A673 (cell line): Measurements from ENCODE around the gene DCLRE1A. TPM values are rescaled to one million over a fixed set of nuclear protein-coding genes. Genes with fewer than 3 reads are reported as not detected.
"Not testable (repeated sequence)": the region's sequence is repeated elsewhere in the genome, so short reads cannot be mapped to it uniquely, and the experiment has no call there.

Source experiments
- BruUV-seq: library from RNA; stranded (reverse); fragments of 400-500 nt; replicated peaks from 2 replicates; lab custom pipeline; 2021; lab: Mats Ljungman, UMichigan
- CTCF ChIA-PET: fragments of 300-600 bp; sonication (Branson Sonifier 250); formaldehyde crosslinking; loops from one replicate; lab custom pipeline; 2022; ENCODE audit warnings: antibody characterized with exemption; lab: Charles Lee
- POLR2A ChIA-PET: fragments of 300-600 bp; sonication (Branson Sonifier 250); formaldehyde crosslinking; loops from one replicate; lab custom pipeline; 2022; ENCODE audit warnings: antibody characterized with exemption; ENCODE audit not compliant: low non-redundant PET; lab: Charles Lee
- DNase-seq: peaks from one replicate; pipeline ENCODE4 v3.0.0-alpha.2; 2015; ENCODE audit warnings: low spot score
- H3K27ac ChIP-seq: fragments of 200-600 bp; sonication (generic); 2 replicates; pipeline ENCODE4 v1.5.1; 2016; ENCODE audit warnings: mixed run types, low read depth, mild to moderate bottlenecking, mixed read lengths, antibody characterized with exemption, low read length; ENCODE audit not compliant: poor library complexity, severe bottlenecking
- H3K27me3 ChIP-seq: fragments of 200-600 bp; sonication (generic); replicated peaks from 2 replicates; pipeline ENCODE4 v1.6.1; 2017; ENCODE audit warnings: mixed run types, low read depth, mild to moderate bottlenecking, mixed read lengths, antibody characterized with exemption, low read length; ENCODE audit not compliant: insufficient read depth, poor library complexity
- H3K36me3 ChIP-seq: fragments of 200-600 bp; sonication (generic); 2 replicates; pipeline ENCODE4 v1.6.1; 2016; ENCODE audit warnings: mixed run types, mild to moderate bottlenecking, mixed read lengths, antibody characterized with exemption, low read length; ENCODE audit not compliant: insufficient read depth, poor library complexity, severe bottlenecking
- H3K4me1 ChIP-seq: fragments of 200-600 bp; sonication (generic); 2 replicates; pipeline ENCODE4 v1.6.1; 2017; ENCODE audit warnings: mixed run types, mild to moderate bottlenecking, mixed read lengths, antibody characterized with exemption, low read length; ENCODE audit not compliant: insufficient read depth, poor library complexity, severe bottlenecking
- H3K4me3 ChIP-seq: fragments of 200-600 bp; sonication (generic); 2 replicates; pipeline ENCODE4 v1.5.1; 2016; ENCODE audit warnings: low read depth, mixed run types, mild to moderate bottlenecking, mixed read lengths, low read length; ENCODE audit not compliant: poor library complexity, severe bottlenecking
- H3K9me3 ChIP-seq: fragments of 200-600 bp; sonication (generic); 2 replicates; pipeline ENCODE4 v1.6.1; 2016; ENCODE audit warnings: mixed run types, low read depth, mild to moderate bottlenecking, mixed read lengths, antibody characterized with exemption, low read length; ENCODE audit not compliant: poor library complexity, severe bottlenecking
- EZH2 ChIP-seq: fragments of 200-600 bp; sonication (generic); IDR thresholded peaks from 2 replicates; pipeline ENCODE4 v1.6.1; 2017; ENCODE audit warnings: borderline replicate concordance, low read depth, mild to moderate bottlenecking, mixed read lengths, antibody characterized with exemption, low read length; ENCODE audit not compliant: poor library complexity, severe bottlenecking
- intact Hi-C: fragments of 100-400 bp; cut with micrococcal nuclease; formaldehyde crosslinking; loops from one replicate; pipeline ENCODE4 v1.10.0; 2022; ENCODE audit not compliant: unreplicated experiment
- total RNA-seq: library from RNA; stranded (reverse); gene quantifications from 2 replicates; pipeline ENCODE4 v1.2.3, GENCODE V29; 2021
- TF ChIP-seq, protein P1 (sequence below): fragments of 300-800, 200-600 bp; sonication (generic); conservative IDR thresholded peaks from 2 replicates; pipeline ENCODE4 v1.5.1; 2017; ENCODE audit warnings: low read depth, mild to moderate bottlenecking, antibody characterized with exemption, low read length, moderate library complexity, mixed read lengths

Gene DCLRE1A
- total RNA-seq, 1 experiment from 2014 or later, result 75.6 TPM

DNA sequence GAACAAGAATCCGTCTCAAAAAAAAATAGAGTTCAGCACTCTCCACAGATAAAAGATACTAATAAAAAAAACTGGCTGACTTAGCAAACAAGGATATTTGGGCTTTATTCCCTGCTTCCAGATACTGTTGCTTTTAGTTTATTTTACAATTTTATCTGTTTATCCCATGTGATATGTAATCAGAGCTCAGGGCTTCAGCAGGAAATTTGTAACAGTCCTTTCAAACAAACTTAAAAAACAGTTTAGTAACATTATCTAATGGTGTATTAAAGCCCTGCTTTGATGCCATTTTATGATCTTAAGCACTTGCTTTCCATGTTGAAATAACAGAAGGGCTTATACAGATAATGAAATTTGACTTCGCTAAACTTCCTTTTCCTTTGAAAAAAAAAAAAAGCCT lies 28.1 kb downstream of the DCLRE1A start:
- Histone ChIP-seq H3K4me1 (peaks cover 2% of the 10 kb centered on the region), H3K9me3 (no peaks in the 10 kb centered on the region), H3K27me3 (no peaks in the 10 kb centered on the region), H3K36me3 (no peaks in the 10 kb centered on the region), H3K27ac (no peak overlapping the region), H3K4me3 (no peak overlapping the region)
- ChIA-PET POLR2A (no interaction called here), CTCF (no interaction called here)
- DNase-seq, result no peak
- BruUV-seq, result no TSS peak
- TF ChIP-seq EZH2, result no peak
- TF ChIP-seq, protein P1, sequence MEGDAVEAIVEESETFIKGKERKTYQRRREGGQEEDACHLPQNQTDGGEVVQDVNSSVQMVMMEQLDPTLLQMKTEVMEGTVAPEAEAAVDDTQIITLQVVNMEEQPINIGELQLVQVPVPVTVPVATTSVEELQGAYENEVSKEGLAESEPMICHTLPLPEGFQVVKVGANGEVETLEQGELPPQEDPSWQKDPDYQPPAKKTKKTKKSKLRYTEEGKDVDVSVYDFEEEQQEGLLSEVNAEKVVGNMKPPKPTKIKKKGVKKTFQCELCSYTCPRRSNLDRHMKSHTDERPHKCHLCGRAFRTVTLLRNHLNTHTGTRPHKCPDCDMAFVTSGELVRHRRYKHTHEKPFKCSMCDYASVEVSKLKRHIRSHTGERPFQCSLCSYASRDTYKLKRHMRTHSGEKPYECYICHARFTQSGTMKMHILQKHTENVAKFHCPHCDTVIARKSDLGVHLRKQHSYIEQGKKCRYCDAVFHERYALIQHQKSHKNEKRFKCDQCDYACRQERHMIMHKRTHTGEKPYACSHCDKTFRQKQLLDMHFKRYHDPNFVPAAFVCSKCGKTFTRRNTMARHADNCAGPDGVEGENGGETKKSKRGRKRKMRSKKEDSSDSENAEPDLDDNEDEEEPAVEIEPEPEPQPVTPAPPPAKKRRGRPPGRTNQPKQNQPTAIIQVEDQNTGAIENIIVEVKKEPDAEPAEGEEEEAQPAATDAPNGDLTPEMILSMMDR, result no peak
- intact Hi-C loops, result no loop called here

DNA sequence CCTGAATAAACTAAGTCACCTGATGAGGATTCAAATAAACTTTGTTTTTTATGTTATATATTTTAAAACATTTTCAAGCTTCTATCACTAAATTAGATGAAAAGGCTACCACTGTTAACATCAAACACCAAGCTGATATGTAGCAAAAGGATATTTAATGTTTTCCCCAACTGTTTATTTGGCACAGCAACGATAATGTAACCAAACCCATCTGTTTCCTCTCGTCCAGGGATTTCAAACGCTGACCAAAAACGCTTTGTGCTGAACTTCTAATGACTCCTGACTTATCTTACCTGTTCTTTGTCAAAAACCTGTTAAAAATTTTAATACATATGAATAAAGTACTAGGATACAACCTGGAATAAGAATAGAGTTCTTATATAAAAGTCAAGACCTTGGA lies 30.5 kb downstream of the DCLRE1A start:
- BruUV-seq, result no TSS peak
- Histone ChIP-seq H3K9me3 (no peaks in the 10 kb centered on the region), H3K27me3 (no peaks in the 10 kb centered on the region), H3K36me3 (no peaks in the 10 kb centered on the region), H3K4me1 (no peaks in the 10 kb centered on the region), H3K27ac (no peak overlapping the region), H3K4me3 (no peak overlapping the region)
- DNase-seq, result no peak
- ChIA-PET CTCF (no interaction called here), POLR2A (no interaction called here)
- intact Hi-C loops, result no loop called here
- TF ChIP-seq EZH2, result no peak
- TF ChIP-seq, protein P1, result no peak

DNA sequence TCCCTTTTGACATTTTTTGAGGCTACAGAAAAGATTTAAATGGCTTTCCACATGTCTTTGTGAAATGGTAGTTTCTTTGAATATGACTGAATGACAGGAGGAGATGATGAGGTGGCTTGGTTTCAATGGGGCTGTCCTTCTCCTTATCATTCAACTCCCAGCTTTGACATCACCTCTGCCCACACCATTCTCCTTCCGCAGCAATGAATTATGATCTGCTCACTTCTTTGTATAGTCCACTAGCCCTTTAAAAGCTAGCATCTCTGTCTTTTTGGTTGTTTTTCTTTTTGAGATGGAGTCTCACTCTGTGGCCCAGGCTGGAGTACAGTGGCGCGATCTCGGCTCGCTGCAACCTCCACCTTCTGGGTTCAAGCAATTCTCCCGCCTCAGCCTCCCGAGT lies 31.7 kb downstream of the DCLRE1A start:
- BruUV-seq, result no TSS peak
- POLR2A ChIA-PET, result no interaction called here
- TF ChIP-seq EZH2, result no peak
- TF ChIP-seq, protein P1, result no peak
- CTCF ChIA-PET, result no interaction called here
- Histone ChIP-seq H3K4me3 (no peak overlapping the region), H3K4me1 (no peaks in the 10 kb centered on the region), H3K9me3 (no peaks in the 10 kb centered on the region), H3K36me3 (no peaks in the 10 kb centered on the region), H3K27ac (no peak overlapping the region), H3K27me3 (no peaks in the 10 kb centered on the region)
- intact Hi-C loops, result no loop called here
- DNase-seq, result no peak

DNA sequence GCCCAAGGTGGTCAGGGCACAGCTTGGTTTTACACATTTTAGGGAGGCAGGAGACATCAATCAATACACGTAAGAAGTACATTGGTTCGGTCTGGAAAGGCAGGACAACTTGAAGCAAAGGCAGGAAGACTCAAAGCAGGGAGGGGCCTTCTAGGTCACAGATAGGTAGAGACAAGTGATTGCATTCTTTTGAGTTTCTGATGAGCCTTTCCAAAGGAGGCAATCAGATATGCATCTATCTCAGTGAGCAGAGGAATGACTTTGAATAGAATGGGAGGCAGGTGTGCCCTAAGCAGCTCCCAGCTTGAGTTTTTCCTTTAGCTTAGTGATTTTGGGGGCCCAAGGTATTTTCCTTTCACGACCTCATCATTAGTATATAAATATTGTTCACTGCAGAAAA lies 32.6 kb downstream of the DCLRE1A start:
- H3K9me3 ChIP-seq, result not testable (repeated sequence)
- POLR2A ChIA-PET, result interaction anchor here (0.6 kb wide), 1 partner anchor 35 kb away, joined by 4 read pairs; no protein-coding TSS in a partner anchor

More for the DNA sequence above, 32.6 kb downstream of the DCLRE1A start:
- H3K4me3 ChIP-seq, intact Hi-C loops, H3K36me3 ChIP-seq, CTCF ChIA-PET, H3K27ac ChIP-seq, H3K4me1 ChIP-seq, H3K27me3 ChIP-seq, BruUV-seq, DNase-seq: not testable (repeated sequence)
